WI38 (cell line): ENCODE data around the gene PACS2.
"Not testable (repeated sequence)": the region's sequence is repeated elsewhere in the genome, so short reads cannot be mapped to it uniquely, and the experiment has no call there.

Source experiments
- H3K4me3 ChIP-seq: 2 replicates; pipeline ENCODE4 v1.5.1; 2011; ENCODE audit warnings: low read depth, mild to moderate bottlenecking, control low read depth, low read length
- TF ChIP-seq, protein P1 (sequence below): IDR thresholded peaks from 2 replicates; pipeline ENCODE4 v1.5.1; 2012; ENCODE audit warnings: low read depth, mild to moderate bottlenecking, control low read depth, low read length

Gene PACS2

DNA sequence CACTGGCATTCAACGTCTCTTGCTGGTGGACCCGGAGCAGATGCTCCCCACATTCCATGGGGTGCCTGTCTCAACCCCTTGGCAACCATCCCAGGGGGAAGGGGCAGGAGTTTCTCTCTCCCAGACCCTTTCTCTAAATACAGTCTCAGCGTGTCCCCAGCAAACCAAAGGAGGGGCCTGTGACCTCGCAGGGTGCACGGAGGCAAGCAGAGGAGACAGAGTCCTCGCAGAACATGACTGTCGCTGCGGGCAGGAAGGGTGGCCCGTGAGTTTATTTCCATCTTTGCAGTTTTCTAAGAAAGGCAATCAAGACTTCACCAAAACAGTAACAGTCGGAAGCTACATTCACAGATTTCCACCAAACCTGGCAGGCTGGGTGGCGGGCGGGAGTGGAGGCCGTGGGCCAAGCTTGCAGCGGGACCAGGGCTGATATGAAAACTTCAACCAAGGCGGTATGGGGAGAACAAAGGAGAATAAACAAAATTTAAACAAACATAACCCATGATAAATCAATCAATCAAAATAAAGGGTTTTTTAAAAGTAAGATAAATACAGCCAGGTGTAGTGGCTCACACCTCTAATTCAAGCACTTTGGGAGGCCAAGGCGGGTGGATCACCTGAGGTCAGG, 32.3 kb upstream of the PACS2 start:
- TF ChIP-seq, protein P1, sequence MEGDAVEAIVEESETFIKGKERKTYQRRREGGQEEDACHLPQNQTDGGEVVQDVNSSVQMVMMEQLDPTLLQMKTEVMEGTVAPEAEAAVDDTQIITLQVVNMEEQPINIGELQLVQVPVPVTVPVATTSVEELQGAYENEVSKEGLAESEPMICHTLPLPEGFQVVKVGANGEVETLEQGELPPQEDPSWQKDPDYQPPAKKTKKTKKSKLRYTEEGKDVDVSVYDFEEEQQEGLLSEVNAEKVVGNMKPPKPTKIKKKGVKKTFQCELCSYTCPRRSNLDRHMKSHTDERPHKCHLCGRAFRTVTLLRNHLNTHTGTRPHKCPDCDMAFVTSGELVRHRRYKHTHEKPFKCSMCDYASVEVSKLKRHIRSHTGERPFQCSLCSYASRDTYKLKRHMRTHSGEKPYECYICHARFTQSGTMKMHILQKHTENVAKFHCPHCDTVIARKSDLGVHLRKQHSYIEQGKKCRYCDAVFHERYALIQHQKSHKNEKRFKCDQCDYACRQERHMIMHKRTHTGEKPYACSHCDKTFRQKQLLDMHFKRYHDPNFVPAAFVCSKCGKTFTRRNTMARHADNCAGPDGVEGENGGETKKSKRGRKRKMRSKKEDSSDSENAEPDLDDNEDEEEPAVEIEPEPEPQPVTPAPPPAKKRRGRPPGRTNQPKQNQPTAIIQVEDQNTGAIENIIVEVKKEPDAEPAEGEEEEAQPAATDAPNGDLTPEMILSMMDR: no peak
- H3K4me3 ChIP-seq: no peak overlapping the region

DNA sequence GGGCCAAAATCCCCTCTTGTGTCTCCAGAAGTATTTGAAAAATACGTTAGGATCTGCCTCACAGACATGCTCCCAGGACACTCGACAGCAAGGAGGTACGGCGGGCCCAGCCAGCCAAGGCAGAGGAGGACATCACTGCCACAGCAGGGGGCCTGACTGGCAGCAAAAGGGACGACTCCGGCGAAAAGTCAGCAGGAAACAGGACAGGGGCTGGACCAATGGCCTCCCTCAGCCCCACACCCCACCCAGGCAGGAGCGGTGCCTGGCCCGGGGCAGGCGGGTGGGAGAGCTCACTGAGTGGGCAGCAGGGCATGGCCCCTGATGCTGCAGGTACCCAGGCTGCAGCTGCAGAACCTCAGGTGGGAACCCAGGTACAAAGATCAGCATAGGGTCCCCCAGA, 31.5 kb upstream of the PACS2 start:
- TF ChIP-seq, protein P1: no peak
- no peak overlapping the region for H3K4me3 ChIP-seq

GRCh38 chr14:105283899-105284298, 30.6 kb upstream of the PACS2 start:
- H3K4me3 ChIP-seq: no peak overlapping the region
- TF ChIP-seq, protein P1: no peak

GRCh38 chr14:105285174-105285573, 29.4 kb upstream of the PACS2 start:
- no peak overlapping the region for H3K4me3 ChIP-seq
- TF ChIP-seq, protein P1: no peak

- H3K4me3 ChIP-seq: no peak overlapping the region
- TF ChIP-seq, protein P1: no peak
Observed at GRCh38 chr14:105286759-105287144, 27.8 kb upstream of the PACS2 start.

- H3K4me3 ChIP-seq: no peak overlapping the region
- TF ChIP-seq, protein P1: no peak
Observed at GRCh38 chr14:105287249-105288102, 27.1 kb upstream of the PACS2 start.

GRCh38 chr14:105288936-105289335, 25.6 kb upstream of the PACS2 start:
- not testable (repeated sequence) for H3K4me3 ChIP-seq
